ENCODE measurements around the gene PLAGL1. TPM values are rescaled to one million over a fixed set of nuclear protein-coding genes. Genes with fewer than 3 reads are reported as not detected.
A peak's percentile ranks its signal among the peaks of the same experiment; 100 is the strongest.
"Not testable (repeated sequence)": the region's sequence is repeated elsewhere in the genome, so short reads cannot be mapped to it uniquely, and the experiment has no call there.

Gene PLAGL1
- polyA plus RNA-seq, 2 of the 4 experiments (the other 2 are of a cell fraction), result 4.7 to 8.2 TPM

DNA sequence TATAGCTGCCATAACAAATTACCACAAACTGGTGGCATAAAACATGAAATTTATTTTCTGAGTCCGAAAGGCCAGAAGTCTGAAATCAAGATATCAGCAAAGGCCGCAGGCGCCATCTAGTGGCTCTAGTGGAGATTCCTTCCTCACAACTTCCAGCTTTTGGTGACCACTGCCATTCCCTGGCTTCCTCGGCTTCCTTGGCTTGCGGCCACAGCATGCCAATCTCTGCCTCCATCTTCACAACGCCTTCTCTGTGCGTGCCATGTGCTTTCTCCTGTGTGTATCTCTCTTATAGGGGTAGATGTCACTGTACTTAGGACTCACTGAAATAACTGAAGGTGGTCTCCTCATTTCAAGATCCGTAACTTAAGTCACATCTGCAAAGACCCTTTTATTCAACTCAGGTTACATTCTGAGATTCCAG, 5.4 kb upstream of the PLAGL1 start:
- no peak for FAIRE-seq
- Histone ChIP-seq H3K4me1 (no peaks in the 10 kb centered on the region), H3K4me3 (no peak overlapping the region), H3K9me3 (no peaks in the 10 kb centered on the region), H3K4me2 (no peak overlapping the region), H3K27ac (no peak overlapping the region)
- CTCF ChIA-PET, result interaction anchor here (0.5 to 3.6 kb wide), 39 partner anchors 8 to 1539 kb away, joined by 3 to 46 read pairs (median 4); partner anchors contain the start of gene FUCA2
- DNase-seq (ENCODE audit: low read depth in 1 of 2, low spot score in 1 of 2), result peak; percentile 13 to 72
- no peak for TF ChIP-seq POLR2AphosphoS2 (conservative IDR thresholded peaks at IDR 0.05; ENCODE audit: low read length)
- TF ChIP-seq, protein P1, sequence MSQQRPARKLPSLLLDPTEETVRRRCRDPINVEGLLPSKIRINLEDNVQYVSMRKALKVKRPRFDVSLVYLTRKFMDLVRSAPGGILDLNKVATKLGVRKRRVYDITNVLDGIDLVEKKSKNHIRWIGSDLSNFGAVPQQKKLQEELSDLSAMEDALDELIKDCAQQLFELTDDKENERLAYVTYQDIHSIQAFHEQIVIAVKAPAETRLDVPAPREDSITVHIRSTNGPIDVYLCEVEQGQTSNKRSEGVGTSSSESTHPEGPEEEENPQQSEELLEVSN (IDR thresholded peaks at IDR 0.05; ENCODE audit: borderline replicate concordance, low read depth), result no peak
- peak; percentile 81 for TF ChIP-seq SMC3 (IDR thresholded peaks at IDR 0.05)
- no peak for TF ChIP-seq JUN (IDR thresholded peaks at IDR 0.05)
- no peak for TF ChIP-seq POLR2A (IDR thresholded peaks at IDR 0.05; ENCODE audit: low read length)
- no peak for TF ChIP-seq GATA3 (IDR thresholded peaks at IDR 0.05; ENCODE audit: borderline replicate concordance)
- no peak for TF ChIP-seq EHMT2 (IDR thresholded peaks at IDR 0.05; ENCODE audit: low read depth)
- TF ChIP-seq, protein P2, sequence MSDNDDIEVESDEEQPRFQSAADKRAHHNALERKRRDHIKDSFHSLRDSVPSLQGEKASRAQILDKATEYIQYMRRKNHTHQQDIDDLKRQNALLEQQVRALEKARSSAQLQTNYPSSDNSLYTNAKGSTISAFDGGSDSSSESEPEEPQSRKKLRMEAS (IDR thresholded peaks at IDR 0.05), result no peak
- TF ChIP-seq HOXB5 (CRISPR knock-in tag; IDR thresholded peaks at IDR 0.05), result no peak
- TF ChIP-seq RAD21 (conservative IDR thresholded peaks at IDR 0.05 in 1 of 2, IDR thresholded peaks at IDR 0.05 in 1 of 2), result peak; percentile 87 to 88
- TF ChIP-seq, protein P3, sequence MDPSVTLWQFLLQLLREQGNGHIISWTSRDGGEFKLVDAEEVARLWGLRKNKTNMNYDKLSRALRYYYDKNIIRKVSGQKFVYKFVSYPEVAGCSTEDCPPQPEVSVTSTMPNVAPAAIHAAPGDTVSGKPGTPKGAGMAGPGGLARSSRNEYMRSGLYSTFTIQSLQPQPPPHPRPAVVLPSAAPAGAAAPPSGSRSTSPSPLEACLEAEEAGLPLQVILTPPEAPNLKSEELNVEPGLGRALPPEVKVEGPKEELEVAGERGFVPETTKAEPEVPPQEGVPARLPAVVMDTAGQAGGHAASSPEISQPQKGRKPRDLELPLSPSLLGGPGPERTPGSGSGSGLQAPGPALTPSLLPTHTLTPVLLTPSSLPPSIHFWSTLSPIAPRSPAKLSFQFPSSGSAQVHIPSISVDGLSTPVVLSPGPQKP (IDR thresholded peaks at IDR 0.05; ENCODE audit: low read depth, low read length), result no peak
- no peak for TF ChIP-seq KDM1A (IDR thresholded peaks at IDR 0.05; ENCODE audit: low read depth)
- TF ChIP-seq, protein P4, sequence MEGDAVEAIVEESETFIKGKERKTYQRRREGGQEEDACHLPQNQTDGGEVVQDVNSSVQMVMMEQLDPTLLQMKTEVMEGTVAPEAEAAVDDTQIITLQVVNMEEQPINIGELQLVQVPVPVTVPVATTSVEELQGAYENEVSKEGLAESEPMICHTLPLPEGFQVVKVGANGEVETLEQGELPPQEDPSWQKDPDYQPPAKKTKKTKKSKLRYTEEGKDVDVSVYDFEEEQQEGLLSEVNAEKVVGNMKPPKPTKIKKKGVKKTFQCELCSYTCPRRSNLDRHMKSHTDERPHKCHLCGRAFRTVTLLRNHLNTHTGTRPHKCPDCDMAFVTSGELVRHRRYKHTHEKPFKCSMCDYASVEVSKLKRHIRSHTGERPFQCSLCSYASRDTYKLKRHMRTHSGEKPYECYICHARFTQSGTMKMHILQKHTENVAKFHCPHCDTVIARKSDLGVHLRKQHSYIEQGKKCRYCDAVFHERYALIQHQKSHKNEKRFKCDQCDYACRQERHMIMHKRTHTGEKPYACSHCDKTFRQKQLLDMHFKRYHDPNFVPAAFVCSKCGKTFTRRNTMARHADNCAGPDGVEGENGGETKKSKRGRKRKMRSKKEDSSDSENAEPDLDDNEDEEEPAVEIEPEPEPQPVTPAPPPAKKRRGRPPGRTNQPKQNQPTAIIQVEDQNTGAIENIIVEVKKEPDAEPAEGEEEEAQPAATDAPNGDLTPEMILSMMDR (IDR thresholded peaks at IDR 0.05), result peak; percentile 85
- ATAC-seq, result peak; percentile 82 to 83; a peak in 5 of 6 replicates
- 11% methylated on average over 8 of the region's 8 CpGs for WGBS (ENCODE audit: missing lambda C conversion rate)
- POLR2A ChIA-PET, result no interaction called here

DNA sequence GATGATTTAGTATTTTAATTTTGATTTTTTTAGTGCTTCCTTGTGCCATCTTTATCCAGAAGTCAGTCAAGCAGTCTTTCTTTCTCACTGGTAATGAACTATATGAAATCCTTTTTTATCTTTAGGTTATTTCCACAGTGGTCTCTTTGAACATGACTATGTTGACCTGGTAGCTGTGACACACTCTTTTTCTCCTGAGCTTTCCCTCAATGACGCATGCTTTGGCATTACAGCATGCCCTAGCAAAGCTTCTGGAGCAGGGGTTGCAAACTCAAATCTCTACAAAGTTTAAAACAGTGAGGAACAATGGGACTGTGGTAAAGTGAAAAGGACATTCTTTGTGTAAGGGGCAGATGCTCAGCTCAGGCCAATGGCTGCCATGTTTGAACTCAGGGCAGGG, 4.5 kb upstream of the PLAGL1 start:
- H3K4me3 ChIP-seq, result no peak overlapping the region
- no peak overlapping the region for H3K27ac ChIP-seq
- ATAC-seq (no peak), DNase-seq (ENCODE audit: low read depth in 1 of 2, low spot score in 1 of 2) (no peak), FAIRE-seq (no peak)
- no peak overlapping the region for H3K4me2 ChIP-seq
- ChIA-PET CTCF (interaction anchor here (1.0 to 3.6 kb wide), 16 partner anchors 8 to 1538 kb away, joined by 3 to 46 read pairs (median 8); partner anchors contain the start of gene FUCA2), POLR2A (no interaction called here)
- 48% methylated on average over 1 of the region's 1 CpG for WGBS (ENCODE audit: missing lambda C conversion rate)
- TF ChIP-seq KDM5A (IDR thresholded peaks at IDR 0.05), result no peak
- no peak for TF ChIP-seq HOXA7 (CRISPR knock-in tag; IDR thresholded peaks at IDR 0.05)
- TF ChIP-seq KDM1A (IDR thresholded peaks at IDR 0.05; ENCODE audit: low read depth), result no peak
- no peak for TF ChIP-seq MAZ (IDR thresholded peaks at IDR 0.05; ENCODE audit: borderline replicate concordance, low read depth, low read length)
- no peak for TF ChIP-seq HDAC2 (IDR thresholded peaks at IDR 0.05)
- TF ChIP-seq JUNB (IDR thresholded peaks at IDR 0.05), result no peak
- no peak for TF ChIP-seq POLR2A (IDR thresholded peaks at IDR 0.05; ENCODE audit: low read length)
- TF ChIP-seq NR3C1 (IDR thresholded peaks at IDR 0.05), result no peak
- TF ChIP-seq, protein P1 (IDR thresholded peaks at IDR 0.05; ENCODE audit: borderline replicate concordance, low read depth), result no peak
- TF ChIP-seq ESRRA (IDR thresholded peaks at IDR 0.05; ENCODE audit: borderline replicate concordance, low read length), result no peak
- TF ChIP-seq RARB (CRISPR knock-in tag; IDR thresholded peaks at IDR 0.05), result no peak
- TF ChIP-seq CBX8 (IDR thresholded peaks at IDR 0.05), result no peak
- TF ChIP-seq CEBPB (IDR thresholded peaks at IDR 0.05), result no peak
- TF ChIP-seq CBX2 (IDR thresholded peaks at IDR 0.05; ENCODE audit: borderline replicate concordance, low read depth), result no peak
- no peak for TF ChIP-seq PHF8 (IDR thresholded peaks at IDR 0.05; ENCODE audit: borderline replicate concordance, low read depth)
- no peak for TF ChIP-seq CHD2 (IDR thresholded peaks at IDR 0.05; ENCODE audit: low read length, partially characterized antibody)
- TF ChIP-seq SREBF2 (IDR thresholded peaks at IDR 0.05), result no peak
- TF ChIP-seq, protein P5, sequence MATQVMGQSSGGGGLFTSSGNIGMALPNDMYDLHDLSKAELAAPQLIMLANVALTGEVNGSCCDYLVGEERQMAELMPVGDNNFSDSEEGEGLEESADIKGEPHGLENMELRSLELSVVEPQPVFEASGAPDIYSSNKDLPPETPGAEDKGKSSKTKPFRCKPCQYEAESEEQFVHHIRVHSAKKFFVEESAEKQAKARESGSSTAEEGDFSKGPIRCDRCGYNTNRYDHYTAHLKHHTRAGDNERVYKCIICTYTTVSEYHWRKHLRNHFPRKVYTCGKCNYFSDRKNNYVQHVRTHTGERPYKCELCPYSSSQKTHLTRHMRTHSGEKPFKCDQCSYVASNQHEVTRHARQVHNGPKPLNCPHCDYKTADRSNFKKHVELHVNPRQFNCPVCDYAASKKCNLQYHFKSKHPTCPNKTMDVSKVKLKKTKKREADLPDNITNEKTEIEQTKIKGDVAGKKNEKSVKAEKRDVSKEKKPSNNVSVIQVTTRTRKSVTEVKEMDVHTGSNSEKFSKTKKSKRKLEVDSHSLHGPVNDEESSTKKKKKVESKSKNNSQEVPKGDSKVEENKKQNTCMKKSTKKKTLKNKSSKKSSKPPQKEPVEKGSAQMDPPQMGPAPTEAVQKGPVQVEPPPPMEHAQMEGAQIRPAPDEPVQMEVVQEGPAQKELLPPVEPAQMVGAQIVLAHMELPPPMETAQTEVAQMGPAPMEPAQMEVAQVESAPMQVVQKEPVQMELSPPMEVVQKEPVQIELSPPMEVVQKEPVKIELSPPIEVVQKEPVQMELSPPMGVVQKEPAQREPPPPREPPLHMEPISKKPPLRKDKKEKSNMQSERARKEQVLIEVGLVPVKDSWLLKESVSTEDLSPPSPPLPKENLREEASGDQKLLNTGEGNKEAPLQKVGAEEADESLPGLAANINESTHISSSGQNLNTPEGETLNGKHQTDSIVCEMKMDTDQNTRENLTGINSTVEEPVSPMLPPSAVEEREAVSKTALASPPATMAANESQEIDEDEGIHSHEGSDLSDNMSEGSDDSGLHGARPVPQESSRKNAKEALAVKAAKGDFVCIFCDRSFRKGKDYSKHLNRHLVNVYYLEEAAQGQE (IDR thresholded peaks at IDR 0.05), result no peak
- no peak for TF ChIP-seq TFCP2L1 (CRISPR knock-in tag; IDR thresholded peaks at IDR 0.05)
- TF ChIP-seq ZC3H11A (IDR thresholded peaks at IDR 0.05), result no peak
- H3K9me3 ChIP-seq, result no peaks in the 10 kb centered on the region
- no peaks in the 10 kb centered on the region for H3K4me1 ChIP-seq

DNA sequence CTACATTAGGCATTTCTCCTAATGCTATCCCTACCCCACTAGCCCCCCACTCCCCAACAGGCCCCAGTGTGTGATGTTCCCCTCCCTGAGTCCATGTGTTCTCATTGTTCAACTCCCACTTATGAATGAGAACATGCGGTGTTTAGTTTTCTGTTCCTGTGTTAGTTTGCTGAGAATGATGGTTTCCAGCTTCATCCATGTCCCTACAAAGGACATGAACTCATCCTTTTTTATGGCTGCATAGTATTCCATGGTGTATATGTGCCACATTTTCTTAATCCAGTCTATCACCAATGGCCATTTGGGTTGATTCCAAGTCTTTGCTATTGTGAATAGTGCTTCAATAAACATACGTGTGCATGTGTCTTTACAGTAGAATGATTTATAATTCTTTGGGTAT, 1.6 kb upstream of the PLAGL1 start:
- CTCF ChIA-PET; H3K9me3 ChIP-seq; ATAC-seq; H3K4me2 ChIP-seq; DNase-seq (ENCODE audit: low read depth in 1 of 2, low spot score in 1 of 2); H3K27ac ChIP-seq; FAIRE-seq; H3K4me1 ChIP-seq; H3K4me3 ChIP-seq; POLR2A ChIA-PET: not testable (repeated sequence)
- 53% methylated on average over 2 of the region's 2 CpGs for WGBS (ENCODE audit: missing lambda C conversion rate)

Measured in A549 (cell line).